DMS79 (cell line): Measurements from ENCODE around the gene MRAP.
"Not testable (repeated sequence)": the region's sequence is repeated elsewhere in the genome, so short reads cannot be mapped to it uniquely, and the experiment has no call there.

ENCODE experiments used
- DNase-seq: peaks from one replicate; lab custom pipeline; 2025; lab: John Stamatoyannopoulos, UW

The MRAP gene

GRCh38 chr21:32300117-32300681, 1.5 kb downstream of the MRAP start:
- DNase-seq: no peak

GRCh38 chr21:32301596-32301995, 2.9 kb downstream of the MRAP start:
- no peak for DNase-seq

- DNase-seq: no peak
These were observed 3.9 kb downstream of the MRAP start for GRCh38 chr21:32302560-32302959.

- no peak for DNase-seq
These were observed 4.7 kb downstream of the MRAP start for GRCh38 chr21:32303385-32303784.

GRCh38 chr21:32304998-32305397, 6.3 kb downstream of the MRAP start:
- no peak for DNase-seq

GRCh38 chr21:32306021-32306780, 7.5 kb downstream of the MRAP start:
- no peak for DNase-seq

- no peak for DNase-seq
These were observed 9.1 kb downstream of the MRAP start for GRCh38 chr21:32307706-32308105.

- no peak for DNase-seq
These were observed 10.0 kb downstream of the MRAP start for GRCh38 chr21:32308696-32309095.

- DNase-seq: no peak
These were observed 11.3 kb downstream of the MRAP start for GRCh38 chr21:32309906-32310460.

GRCh38 chr21:32310976-32311375, 12.3 kb downstream of the MRAP start:
- DNase-seq: not testable (repeated sequence)

GRCh38 chr21:32311621-32312020, 13.0 kb downstream of the MRAP start:
- no peak for DNase-seq

- no peak for DNase-seq
These were observed 13.7 kb downstream of the MRAP start for GRCh38 chr21:32312326-32312725.

GRCh38 chr21:32312976-32313375, 14.3 kb downstream of the MRAP start:
- DNase-seq: no peak

GRCh38 chr21:32314806-32315205, 16.2 kb downstream of the MRAP start:
- no peak for DNase-seq

GRCh38 chr21:32315511-32316281, 17.0 kb downstream of the MRAP start:
- no peak for DNase-seq

GRCh38 chr21:32316361-32317215, 17.9 kb downstream of the MRAP start:
- no peak for DNase-seq

- no peak for DNase-seq
These were observed 19.1 kb downstream of the MRAP start for GRCh38 chr21:32317726-32318125.

- DNase-seq: no peak
These were observed 20.4 kb downstream of the MRAP start for GRCh38 chr21:32319012-32319411.

- DNase-seq: no peak
These were observed 21.4 kb downstream of the MRAP start for GRCh38 chr21:32320059-32320458.

- no peak for DNase-seq
These were observed 22.1 kb downstream of the MRAP start for GRCh38 chr21:32320726-32321125.

- no peak for DNase-seq
These were observed 22.8 kb downstream of the MRAP start for GRCh38 chr21:32321480-32321879.

- DNase-seq: no peak
These were observed 23.4 kb downstream of the MRAP start for GRCh38 chr21:32322103-32322502.
